ENCODE results near the gene YY2. TPM values are rescaled to one million over a fixed set of nuclear protein-coding genes. Genes with fewer than 3 reads are reported as not detected.

YY2 gene
- total RNA-seq, 1 donor from 2014 or later, result 0.35 TPM

GRCh38 chrX:21845096-21845495 is 10.7 kb upstream of the YY2 start:
- no peak for TF ChIP-seq CTCF (conservative IDR thresholded peaks at IDR 0.05; ENCODE audit: low read depth, low read length)
- H3K4me3 ChIP-seq (ENCODE audit: low read depth, low read length), result no peak overlapping the region
- DNase-seq (ENCODE audit: low read depth), result no peak

GRCh38 chrX:21847342-21847741 is 8.4 kb upstream of the YY2 start:
- no peak for TF ChIP-seq CTCF (conservative IDR thresholded peaks at IDR 0.05; ENCODE audit: low read depth, low read length)
- DNase-seq (ENCODE audit: low read depth), result no peak
- no peak overlapping the region for H3K4me3 ChIP-seq (ENCODE audit: low read depth, low read length)

GRCh38 chrX:21853578-21853977 is 2.2 kb upstream of the YY2 start:
- TF ChIP-seq CTCF (conservative IDR thresholded peaks at IDR 0.05; ENCODE audit: low read depth, low read length), result no peak
- H3K4me3 ChIP-seq (ENCODE audit: low read depth, low read length), result no peak overlapping the region
- DNase-seq (ENCODE audit: low read depth), result no peak

- no peak for DNase-seq (ENCODE audit: low read depth)
- no peak overlapping the region for H3K4me3 ChIP-seq (ENCODE audit: low read depth, low read length)
- no peak for TF ChIP-seq CTCF (conservative IDR thresholded peaks at IDR 0.05; ENCODE audit: low read depth, low read length)
Observed at GRCh38 chrX:21856504-21856903, 717 bp downstream of the YY2 start.

GRCh38 chrX:21863241-21863640 is 7.5 kb downstream of the YY2 start:
- no peak for TF ChIP-seq CTCF (conservative IDR thresholded peaks at IDR 0.05; ENCODE audit: low read depth, low read length)
- H3K4me3 ChIP-seq (ENCODE audit: low read depth, low read length), result no peak overlapping the region
- no peak for DNase-seq (ENCODE audit: low read depth)

- DNase-seq (ENCODE audit: low read depth), result no peak
- no peak for TF ChIP-seq CTCF (conservative IDR thresholded peaks at IDR 0.05; ENCODE audit: low read depth, low read length)
- no peak overlapping the region for H3K4me3 ChIP-seq (ENCODE audit: low read depth, low read length)
Observed at GRCh38 chrX:21865436-21865835, 9.6 kb downstream of the YY2 start.

GRCh38 chrX:21870494-21870893 is 14.7 kb downstream of the YY2 start:
- no peak for TF ChIP-seq CTCF (conservative IDR thresholded peaks at IDR 0.05; ENCODE audit: low read depth, low read length)
- DNase-seq (ENCODE audit: low read depth), result no peak
- H3K4me3 ChIP-seq (ENCODE audit: low read depth, low read length), result no peak overlapping the region

Data from epithelial cell of proximal tubule (primary cell).